Mesothelial cell of epicardium (in vitro differentiated cells): Measurements from ENCODE around the gene LRRC28. TPM values are rescaled to one million over a fixed set of nuclear protein-coding genes. Genes with fewer than 3 reads are reported as not detected.

ENCODE experiments used
- DNase-seq, 2 experiments: peaks; one replicate each; pipeline ENCODE4 v3.0.0; 2021; ENCODE audit warnings: low spot score in 2 of 2; ENCODE audit not compliant: unreplicated experiment in 2 of 2
- H3K27ac Mint-ChIP-seq: 2 replicates; pipeline ENCODE4 v1.8.0; 2021; ENCODE audit warnings: mixed read lengths
- H3K27me3 Mint-ChIP-seq: 2 replicates; pipeline ENCODE4 v1.8.0; 2021; ENCODE audit warnings: low read depth, mixed read lengths
- H3K36me3 Mint-ChIP-seq: 2 replicates; pipeline ENCODE4 v1.8.0; 2021; ENCODE audit warnings: mixed read lengths
- H3K4me1 Mint-ChIP-seq: 2 replicates; pipeline ENCODE4 v1.8.0; 2021; ENCODE audit warnings: mixed read lengths
- H3K4me3 Mint-ChIP-seq: 2 replicates; pipeline ENCODE4 v1.8.0; 2021; ENCODE audit warnings: mild to moderate bottlenecking, moderate library complexity, mixed read lengths
- H3K9me3 Mint-ChIP-seq: 2 replicates; pipeline ENCODE4 v1.8.0; 2021; ENCODE audit warnings: mixed read lengths
- total RNA-seq: library from RNA; stranded (reverse); gene quantifications from 3 replicates; pipeline ENCODE4 v1.2.1, GENCODE V29; 2021
- TF ChIP-seq, protein P1 (sequence below): fragments of 200-600 bp; sonication (generic); IDR thresholded peaks from one replicate; pipeline ENCODE4 v1.5.0; 2021; ENCODE audit warnings: antibody characterized with exemption; ENCODE audit not compliant: unreplicated experiment

The LRRC28 gene
- total RNA-seq, 1 donor from 2014 or later, result 29.3 TPM

DNA sequence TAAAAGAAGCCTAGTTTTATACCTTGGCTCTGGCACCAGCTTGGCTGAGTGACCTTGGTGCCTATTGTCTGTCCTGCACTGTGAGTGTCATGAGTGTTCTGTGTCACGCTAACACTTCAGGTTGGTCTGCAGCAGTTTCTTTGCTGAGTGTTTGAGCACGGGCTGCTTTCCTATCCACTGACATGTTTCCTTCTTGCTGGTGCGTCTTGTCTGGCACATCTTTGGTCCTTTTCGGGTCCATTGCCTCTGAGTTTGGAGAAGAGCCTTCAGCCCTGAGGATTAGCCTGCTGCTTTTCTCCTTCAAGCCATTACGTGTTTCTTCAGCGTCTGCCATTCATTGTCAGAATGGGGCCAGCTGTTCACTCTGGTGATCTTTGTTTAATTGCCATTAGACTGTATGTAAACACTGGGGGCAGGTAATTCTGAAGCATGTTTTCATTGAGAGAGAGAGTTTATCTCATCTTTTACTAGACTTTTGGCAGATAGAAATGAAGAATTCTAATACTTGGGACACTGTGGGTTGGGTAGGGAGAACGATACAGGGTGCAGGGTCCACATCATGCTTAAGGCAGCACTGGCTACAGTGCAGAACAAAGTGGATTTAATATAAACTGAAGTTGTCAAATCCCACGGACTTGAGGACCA, 55.5 kb downstream of the LRRC28 start:
- Mint-ChIP-seq H3K4me1 (peaks cover 14% of the 10 kb centered on the region), H3K36me3 (peaks cover 6% of the 10 kb centered on the region), H3K4me3 (no peak overlapping the region), H3K9me3 (no peaks in the 10 kb centered on the region), H3K27me3 (no peaks in the 10 kb centered on the region), H3K27ac (no peak overlapping the region)
- DNase-seq, result no peak
- TF ChIP-seq, protein P1, sequence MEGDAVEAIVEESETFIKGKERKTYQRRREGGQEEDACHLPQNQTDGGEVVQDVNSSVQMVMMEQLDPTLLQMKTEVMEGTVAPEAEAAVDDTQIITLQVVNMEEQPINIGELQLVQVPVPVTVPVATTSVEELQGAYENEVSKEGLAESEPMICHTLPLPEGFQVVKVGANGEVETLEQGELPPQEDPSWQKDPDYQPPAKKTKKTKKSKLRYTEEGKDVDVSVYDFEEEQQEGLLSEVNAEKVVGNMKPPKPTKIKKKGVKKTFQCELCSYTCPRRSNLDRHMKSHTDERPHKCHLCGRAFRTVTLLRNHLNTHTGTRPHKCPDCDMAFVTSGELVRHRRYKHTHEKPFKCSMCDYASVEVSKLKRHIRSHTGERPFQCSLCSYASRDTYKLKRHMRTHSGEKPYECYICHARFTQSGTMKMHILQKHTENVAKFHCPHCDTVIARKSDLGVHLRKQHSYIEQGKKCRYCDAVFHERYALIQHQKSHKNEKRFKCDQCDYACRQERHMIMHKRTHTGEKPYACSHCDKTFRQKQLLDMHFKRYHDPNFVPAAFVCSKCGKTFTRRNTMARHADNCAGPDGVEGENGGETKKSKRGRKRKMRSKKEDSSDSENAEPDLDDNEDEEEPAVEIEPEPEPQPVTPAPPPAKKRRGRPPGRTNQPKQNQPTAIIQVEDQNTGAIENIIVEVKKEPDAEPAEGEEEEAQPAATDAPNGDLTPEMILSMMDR, result no peak

DNA sequence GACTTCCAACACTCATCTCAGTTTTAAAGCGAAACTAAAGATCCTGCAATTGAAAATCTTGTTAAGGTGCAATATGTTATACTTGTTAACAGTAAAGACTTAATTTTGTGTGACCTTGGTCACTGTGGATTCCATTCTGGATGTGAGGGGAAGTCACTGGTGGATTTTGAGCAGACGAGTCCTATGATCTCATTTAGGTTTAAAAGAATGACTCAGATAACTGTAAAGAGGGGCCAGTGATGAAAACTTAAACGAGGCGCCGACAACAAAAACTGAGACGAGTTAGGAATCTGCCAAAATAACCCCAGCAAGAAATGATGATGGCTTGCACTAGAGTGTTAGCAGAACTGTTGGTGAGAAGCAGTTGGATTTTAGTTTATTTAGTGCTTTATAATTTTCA, 56.5 kb downstream of the LRRC28 start:
- no peak overlapping the region for H3K4me3 Mint-ChIP-seq

DNA sequence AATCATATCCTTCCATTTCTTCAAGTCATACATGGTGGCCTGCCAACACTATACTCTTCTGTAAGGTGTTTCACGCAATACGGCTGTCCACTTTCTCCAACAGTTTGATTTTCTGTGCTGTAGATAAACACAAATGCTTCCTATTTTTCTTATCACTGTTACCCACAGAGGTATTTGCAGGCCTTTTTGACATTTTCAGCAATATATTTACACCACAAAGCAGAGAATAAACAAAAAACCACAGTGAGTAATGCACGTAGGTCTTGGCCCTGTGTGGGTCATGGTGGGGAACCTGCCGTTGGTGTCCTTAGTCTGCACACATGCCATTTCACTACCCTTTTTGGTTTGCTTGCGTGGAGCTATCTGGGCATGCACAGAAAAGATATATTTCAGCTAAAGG, 59.5 kb downstream of the LRRC28 start:
- no peak for DNase-seq
- Mint-ChIP-seq H3K4me3 (no peak overlapping the region), H3K9me3 (peaks cover 19% of the 10 kb centered on the region), H3K36me3 (peaks cover 24% of the 10 kb centered on the region), H3K27me3 (no peaks in the 10 kb centered on the region), H3K27ac (no peak overlapping the region), H3K4me1 (peaks cover 14% of the 10 kb centered on the region)
- TF ChIP-seq, protein P1, result no peak

More for the DNA sequence above, 56.5 kb downstream of the LRRC28 start:
- Mint-ChIP-seq H3K9me3 (peaks cover 8% of the 10 kb centered on the region), H3K27me3 (no peaks in the 10 kb centered on the region), H3K4me1 (peaks cover 14% of the 10 kb centered on the region), H3K27ac (no peak overlapping the region), H3K36me3 (peaks cover 11% of the 10 kb centered on the region)
- TF ChIP-seq, protein P1, result no peak
- no peak for DNase-seq

DNA sequence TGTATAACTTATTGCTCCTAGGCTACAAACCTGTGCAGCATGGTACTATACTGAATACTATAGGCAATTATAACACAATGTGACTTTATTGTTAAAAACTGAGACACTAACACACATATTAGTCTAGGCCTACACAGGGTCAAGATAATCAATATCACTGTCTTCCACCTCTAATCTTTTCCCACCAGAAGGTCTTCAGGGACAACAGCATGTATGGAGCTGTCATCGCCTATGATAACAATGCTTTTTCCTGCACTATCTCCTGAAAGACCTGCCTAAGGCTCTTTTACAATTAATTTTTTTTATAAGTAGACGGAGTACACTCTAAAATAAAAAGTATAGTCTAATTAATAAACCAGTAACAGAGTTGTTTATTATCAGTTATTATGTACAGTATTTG, 60.9 kb downstream of the LRRC28 start:
- Mint-ChIP-seq H3K27ac (no peak overlapping the region), H3K27me3 (no peaks in the 10 kb centered on the region), H3K4me3 (no peak overlapping the region), H3K36me3 (peaks cover 24% of the 10 kb centered on the region), H3K9me3 (peaks cover 19% of the 10 kb centered on the region), H3K4me1 (peaks cover 6% of the 10 kb centered on the region)
- TF ChIP-seq, protein P1, result no peak
- no peak for DNase-seq

DNA sequence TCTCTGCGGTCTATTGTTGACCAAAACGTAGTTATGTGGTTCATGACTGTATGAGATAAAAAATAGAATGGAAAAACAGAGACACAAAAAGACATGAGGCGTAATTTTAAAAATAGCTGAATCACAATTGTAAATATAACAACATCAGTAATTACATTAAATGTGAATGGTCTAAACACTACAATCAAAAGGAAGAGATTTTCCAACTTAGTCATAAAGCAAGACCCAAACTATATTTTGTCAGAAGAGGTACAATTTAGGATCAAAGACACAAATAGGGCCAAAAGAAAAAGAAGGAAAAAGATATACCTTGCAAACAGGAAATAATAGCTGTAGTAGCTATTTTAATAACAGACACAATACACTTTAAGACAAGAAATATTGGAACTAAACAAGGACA, 61.5 kb downstream of the LRRC28 start:
- peaks cover 19% of the 10 kb centered on the region for H3K9me3 Mint-ChIP-seq
- H3K4me3 Mint-ChIP-seq, result no peak overlapping the region
- H3K27me3 Mint-ChIP-seq, result no peaks in the 10 kb centered on the region
- no peak overlapping the region for H3K27ac Mint-ChIP-seq
- TF ChIP-seq, protein P1, result no peak
- DNase-seq, result no peak
- peaks cover 24% of the 10 kb centered on the region for H3K36me3 Mint-ChIP-seq
- H3K4me1 Mint-ChIP-seq, result peaks cover under 1% of the 10 kb centered on the region
